H1 (cell line): ENCODE data around the gene MRC2. TPM values are rescaled to one million over a fixed set of nuclear protein-coding genes. Genes with fewer than 3 reads are reported as not detected.

ENCODE experiments used
- ATF3 ChIP-seq: IDR thresholded peaks from 2 replicates; pipeline ENCODE4 v1.6.1; 2011; ENCODE audit warnings: low read depth, mild to moderate bottlenecking, low read length; ENCODE audit not compliant: insufficient read depth
- POU5F1 ChIP-seq: IDR thresholded peaks from 2 replicates; pipeline ENCODE4 v1.6.1; 2011; ENCODE audit warnings: low read depth, mild to moderate bottlenecking, low read length, moderate library complexity
- SUZ12 ChIP-seq: fragments of 200-600 bp; sonication (generic); IDR thresholded peaks from 2 replicates; pipeline ENCODE4 v1.6.1; 2012; ENCODE audit warnings: mild to moderate bottlenecking, inconsistent platforms, low read length, moderate library complexity, mixed read lengths
- TBP ChIP-seq: IDR thresholded peaks from 2 replicates; pipeline ENCODE4 v1.6.1; 2011; ENCODE audit warnings: low read depth, low read length, improper control_type of control experiment
- polyA plus RNA-seq, 7 experiments: library from polyadenylated mRNA; depleted of rRNA in 3 of 7; stranded (reverse) in 5 of 7; unstranded in 2 of 7; fragments of >200 nt in 5 of 7; fragments of 200-250 nt in 2 of 7; gene quantifications; 1 replicate in 5 of 7; 2 replicates in 1 of 7; 4 replicates in 1 of 7; pipeline versions ENCODE4 v1.2.1 to v1.2.3, GENCODE V29; 2011 to 2013; ENCODE audit warnings: missing spikeins in 2 of 7, mixed read lengths in 2 of 7
- total RNA-seq: library from RNA; stranded (reverse); fragmentation: NEBNext Ultra II Directional; extraction: Animal tissue kit (Norgen Biotek cat#: 25700); gene quantifications from 2 replicates; pipeline ENCODE4 v1.2.1, GENCODE V29; 2021

MRC2 gene
- total and polyA plus RNA-seq, 2 of the 8 experiments (the other 6 are each of a cell fraction or from before 2014, with no cell fraction given): 7.0 to 24.2 TPM

GRCh38 chr17:62701706-62702085 is 74.2 kb downstream of the MRC2 start (continued):
- no peak for TF ChIP-seq TBP
- no peak for TF ChIP-seq SUZ12
- no peak for TF ChIP-seq ATF3
- no peak for TF ChIP-seq POU5F1
